A549 treated with Mapracorat at 1 μM for 4 hours (cell line): ENCODE results near the gene TSHZ2. TPM values are rescaled to one million over a fixed set of nuclear protein-coding genes. Genes with fewer than 3 reads are reported as not detected.

Source experiments
- total RNA-seq: library from RNA; stranded (reverse); fragments of 200-300 nt; extraction: Qiagen RNA extraction; gene quantifications from 5 replicates; pipeline ENCODE4 v1.2.3, GENCODE V29; 2022

The TSHZ2 gene
- not detected in 5 replicates for total RNA-seq

GRCh38 chr20:52972190-52972937 is at the start of gene TSHZ2:
Gene TSHZ2, plus strand, starts transcription at chr20:52972358. Its CDS starts 936 bp downstream, at chr20:52973294.

